Neural cell (in vitro differentiated cells): Measurements from ENCODE around the gene TMEM80. TPM values are rescaled to one million over a fixed set of nuclear protein-coding genes. Genes with fewer than 3 reads are reported as not detected.
"Not testable (repeated sequence)": the region's sequence is repeated elsewhere in the genome, so short reads cannot be mapped to it uniquely, and the experiment has no call there.

Experiments used
- H2AFZ ChIP-seq: fragments of 200-600, 300-800 bp; sonication (generic), shearing (Covaris generic); 2 replicates; pipeline ENCODE4 v1.6.0; 2014; ENCODE audit warnings: low read depth, mild to moderate bottlenecking, antibody characterized with exemption, low read length, moderate library complexity
- H3F3A ChIP-seq: fragments of 200-600 bp; shearing (Covaris generic); 2 replicates; pipeline ENCODE4 v1.6.1; 2016; ENCODE audit warnings: mild to moderate bottlenecking, moderate library complexity, mixed read lengths, antibody characterized with exemption, low read length; ENCODE audit not compliant: insufficient read depth, poor library complexity, severe bottlenecking
- H3K27ac ChIP-seq: fragments of 200-600, 300-800 bp; sonication (generic), shearing (Covaris generic); 2 replicates; pipeline ENCODE4 v1.5.1; 2014; ENCODE audit warnings: mild to moderate bottlenecking, low read length, moderate library complexity
- H3K27me3 ChIP-seq: fragments of 300-800, 200-600 bp; sonication (generic), shearing (Covaris generic); 2 replicates; pipeline ENCODE4 v1.6.0; 2014; ENCODE audit warnings: mild to moderate bottlenecking, low read depth, low read length, moderate library complexity; ENCODE audit not compliant: insufficient read depth
- H3K36me3 ChIP-seq: fragments of 300-800, 200-600 bp; sonication (generic), shearing (Covaris generic); 2 replicates; pipeline ENCODE4 v1.5.1; 2014; ENCODE audit warnings: mild to moderate bottlenecking, antibody characterized with exemption, low read length, moderate library complexity; ENCODE audit not compliant: insufficient read depth
- H3K4me2 ChIP-seq: fragments of 300-800, 200-600 bp; sonication (generic), shearing (Covaris generic); 2 replicates; pipeline ENCODE4 v1.6.0; 2014; ENCODE audit warnings: mild to moderate bottlenecking, low read length
- H3K4me3 ChIP-seq: fragments of 300-800, 200-600 bp; sonication (generic), shearing (Covaris generic); 2 replicates; pipeline ENCODE4 v1.5.1; 2014; ENCODE audit warnings: mild to moderate bottlenecking, low read length, moderate library complexity
- H3K79me2 ChIP-seq: fragments of 200-600 bp; shearing (Covaris generic); replicated peaks from 2 replicates; pipeline ENCODE4 v1.6.0; 2014; ENCODE audit warnings: mild to moderate bottlenecking, low read length, moderate library complexity; ENCODE audit not compliant: insufficient read depth
- H3K9ac ChIP-seq: fragments of 300-800, 200-600 bp; sonication (generic), shearing (Covaris generic); 2 replicates; pipeline ENCODE4 v1.6.1; 2016; ENCODE audit warnings: mild to moderate bottlenecking, low read length, mixed read lengths
- H3K9me2 ChIP-seq: fragments of 200-600 bp; shearing (Covaris generic); 2 replicates; pipeline ENCODE4 v1.6.1; 2016; ENCODE audit warnings: mild to moderate bottlenecking, low read length, mixed read lengths; ENCODE audit not compliant: insufficient read depth
- H3K9me3 ChIP-seq: fragments of 200-600, 300-800 bp; sonication (generic), shearing (Covaris generic); 2 replicates; pipeline ENCODE4 v1.6.1; 2016; ENCODE audit warnings: mild to moderate bottlenecking, mixed run types, low read length, moderate library complexity, mixed read lengths
- H4K20me1 ChIP-seq: fragments of 200-600 bp; shearing (Covaris generic); 2 replicates; pipeline ENCODE4 v1.6.1; 2016; ENCODE audit warnings: mild to moderate bottlenecking, mixed run types; ENCODE audit not compliant: insufficient read depth
- EP300 ChIP-seq: fragments of 450-650 bp; conservative IDR thresholded peaks from 2 replicates; pipeline ENCODE4 v1.6.1; 2014; ENCODE audit warnings: antibody characterized with exemption, mild to moderate bottlenecking, moderate library complexity; ENCODE audit not compliant: poor library complexity, severe bottlenecking
- EZH2 ChIP-seq: fragments of 200-600, 300-800 bp; shearing (Covaris generic), sonication (generic); IDR thresholded peaks from 2 replicates; pipeline ENCODE4 v1.6.1; 2014; ENCODE audit warnings: antibody characterized with exemption, low read length, borderline replicate concordance, mild to moderate bottlenecking; ENCODE audit not compliant: insufficient read depth, poor library complexity, severe bottlenecking
- MXI1 ChIP-seq: fragments of 450-650 bp; conservative IDR thresholded peaks from 2 replicates; pipeline ENCODE4 v1.6.1; 2014; ENCODE audit warnings: antibody characterized with exemption, mild to moderate bottlenecking; ENCODE audit not compliant: poor library complexity, severe bottlenecking
- POLR2AphosphoS5 ChIP-seq: IDR thresholded peaks from 2 replicates; pipeline ENCODE4 v1.6.1; 2012
- RAD21 ChIP-seq: fragments of 450-650 bp; conservative IDR thresholded peaks from 2 replicates; pipeline ENCODE4 v1.6.1; 2014; ENCODE audit warnings: antibody characterized with exemption, mild to moderate bottlenecking, moderate library complexity
- SMC3 ChIP-seq: fragments of 450-650 bp; conservative IDR thresholded peaks from 2 replicates; pipeline ENCODE4 v1.6.1; 2014; ENCODE audit warnings: antibody characterized with exemption, mild to moderate bottlenecking, moderate library complexity; ENCODE audit not compliant: poor library complexity
- TAF1 ChIP-seq: IDR thresholded peaks from 2 replicates; pipeline ENCODE4 v1.6.1; 2012; ENCODE audit warnings: low read depth
- polyA plus RNA-seq: library from polyadenylated mRNA; depleted of rRNA; stranded (reverse); fragments of >200 nt; gene quantifications from 2 replicates; pipeline ENCODE4 v1.2.3, GENCODE V29; 2014
- TF ChIP-seq, protein P1 (sequence below): fragments of 450-650 bp; IDR thresholded peaks from 2 replicates; pipeline ENCODE4 v1.5.1; 2014; ENCODE audit warnings: antibody characterized with exemption, mild to moderate bottlenecking, moderate library complexity; ENCODE audit not compliant: poor library complexity, severe bottlenecking
- TF ChIP-seq, protein P2 (sequence below): IDR thresholded peaks from 2 replicates; pipeline ENCODE4 v1.6.1; 2012; ENCODE audit warnings: borderline replicate concordance

TMEM80 gene
- polyA plus RNA-seq, 1 donor from 2014 or later = 23.1 TPM

DNA sequence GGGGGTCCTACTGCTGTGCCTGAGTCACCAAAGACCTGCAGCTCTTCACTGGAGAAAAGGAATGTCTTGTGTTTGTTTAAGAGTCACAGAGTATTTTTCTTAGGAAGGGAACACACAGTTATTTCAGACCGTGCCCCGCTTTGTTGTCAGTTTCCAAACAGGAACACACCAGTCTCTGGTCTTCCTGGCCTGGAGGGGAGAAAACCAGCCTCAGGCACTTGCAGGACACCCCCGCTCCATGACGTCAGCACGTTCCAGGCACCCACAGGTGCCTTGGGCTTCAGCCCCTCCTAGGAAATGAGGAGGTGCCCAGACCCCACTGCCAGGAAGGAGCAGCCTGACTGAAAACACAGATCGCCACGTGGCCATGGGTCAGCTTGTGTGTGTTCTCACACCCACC is 6.0 kb upstream of the TMEM80 start:
- H3K9me2 ChIP-seq = no peaks in the 10 kb centered on the region
- H4K20me1 ChIP-seq = no peaks in the 10 kb centered on the region
- peaks cover 18% of the 10 kb centered on the region for H3K79me2 ChIP-seq
- no peak overlapping the region for H3K4me2 ChIP-seq
- H2AFZ ChIP-seq = no peak overlapping the region
- no peaks in the 10 kb centered on the region for H3K27me3 ChIP-seq
- TF ChIP-seq MXI1 (no peak), POLR2AphosphoS5 (no peak), TAF1 (no peak), EZH2 (no peak), RAD21 (no peak), SMC3 (no peak), EP300 (no peak)
- TF ChIP-seq, protein P1, sequence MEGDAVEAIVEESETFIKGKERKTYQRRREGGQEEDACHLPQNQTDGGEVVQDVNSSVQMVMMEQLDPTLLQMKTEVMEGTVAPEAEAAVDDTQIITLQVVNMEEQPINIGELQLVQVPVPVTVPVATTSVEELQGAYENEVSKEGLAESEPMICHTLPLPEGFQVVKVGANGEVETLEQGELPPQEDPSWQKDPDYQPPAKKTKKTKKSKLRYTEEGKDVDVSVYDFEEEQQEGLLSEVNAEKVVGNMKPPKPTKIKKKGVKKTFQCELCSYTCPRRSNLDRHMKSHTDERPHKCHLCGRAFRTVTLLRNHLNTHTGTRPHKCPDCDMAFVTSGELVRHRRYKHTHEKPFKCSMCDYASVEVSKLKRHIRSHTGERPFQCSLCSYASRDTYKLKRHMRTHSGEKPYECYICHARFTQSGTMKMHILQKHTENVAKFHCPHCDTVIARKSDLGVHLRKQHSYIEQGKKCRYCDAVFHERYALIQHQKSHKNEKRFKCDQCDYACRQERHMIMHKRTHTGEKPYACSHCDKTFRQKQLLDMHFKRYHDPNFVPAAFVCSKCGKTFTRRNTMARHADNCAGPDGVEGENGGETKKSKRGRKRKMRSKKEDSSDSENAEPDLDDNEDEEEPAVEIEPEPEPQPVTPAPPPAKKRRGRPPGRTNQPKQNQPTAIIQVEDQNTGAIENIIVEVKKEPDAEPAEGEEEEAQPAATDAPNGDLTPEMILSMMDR = no peak
- TF ChIP-seq, protein P2, sequence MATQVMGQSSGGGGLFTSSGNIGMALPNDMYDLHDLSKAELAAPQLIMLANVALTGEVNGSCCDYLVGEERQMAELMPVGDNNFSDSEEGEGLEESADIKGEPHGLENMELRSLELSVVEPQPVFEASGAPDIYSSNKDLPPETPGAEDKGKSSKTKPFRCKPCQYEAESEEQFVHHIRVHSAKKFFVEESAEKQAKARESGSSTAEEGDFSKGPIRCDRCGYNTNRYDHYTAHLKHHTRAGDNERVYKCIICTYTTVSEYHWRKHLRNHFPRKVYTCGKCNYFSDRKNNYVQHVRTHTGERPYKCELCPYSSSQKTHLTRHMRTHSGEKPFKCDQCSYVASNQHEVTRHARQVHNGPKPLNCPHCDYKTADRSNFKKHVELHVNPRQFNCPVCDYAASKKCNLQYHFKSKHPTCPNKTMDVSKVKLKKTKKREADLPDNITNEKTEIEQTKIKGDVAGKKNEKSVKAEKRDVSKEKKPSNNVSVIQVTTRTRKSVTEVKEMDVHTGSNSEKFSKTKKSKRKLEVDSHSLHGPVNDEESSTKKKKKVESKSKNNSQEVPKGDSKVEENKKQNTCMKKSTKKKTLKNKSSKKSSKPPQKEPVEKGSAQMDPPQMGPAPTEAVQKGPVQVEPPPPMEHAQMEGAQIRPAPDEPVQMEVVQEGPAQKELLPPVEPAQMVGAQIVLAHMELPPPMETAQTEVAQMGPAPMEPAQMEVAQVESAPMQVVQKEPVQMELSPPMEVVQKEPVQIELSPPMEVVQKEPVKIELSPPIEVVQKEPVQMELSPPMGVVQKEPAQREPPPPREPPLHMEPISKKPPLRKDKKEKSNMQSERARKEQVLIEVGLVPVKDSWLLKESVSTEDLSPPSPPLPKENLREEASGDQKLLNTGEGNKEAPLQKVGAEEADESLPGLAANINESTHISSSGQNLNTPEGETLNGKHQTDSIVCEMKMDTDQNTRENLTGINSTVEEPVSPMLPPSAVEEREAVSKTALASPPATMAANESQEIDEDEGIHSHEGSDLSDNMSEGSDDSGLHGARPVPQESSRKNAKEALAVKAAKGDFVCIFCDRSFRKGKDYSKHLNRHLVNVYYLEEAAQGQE = no peak
- no peaks in the 10 kb centered on the region for H3F3A ChIP-seq
- H3K9ac ChIP-seq = no peak overlapping the region
- H3K9me3 ChIP-seq = no peaks in the 10 kb centered on the region
- H3K36me3 ChIP-seq = no peaks in the 10 kb centered on the region
- no peak overlapping the region for H3K27ac ChIP-seq
- no peak overlapping the region for H3K4me3 ChIP-seq

DNA sequence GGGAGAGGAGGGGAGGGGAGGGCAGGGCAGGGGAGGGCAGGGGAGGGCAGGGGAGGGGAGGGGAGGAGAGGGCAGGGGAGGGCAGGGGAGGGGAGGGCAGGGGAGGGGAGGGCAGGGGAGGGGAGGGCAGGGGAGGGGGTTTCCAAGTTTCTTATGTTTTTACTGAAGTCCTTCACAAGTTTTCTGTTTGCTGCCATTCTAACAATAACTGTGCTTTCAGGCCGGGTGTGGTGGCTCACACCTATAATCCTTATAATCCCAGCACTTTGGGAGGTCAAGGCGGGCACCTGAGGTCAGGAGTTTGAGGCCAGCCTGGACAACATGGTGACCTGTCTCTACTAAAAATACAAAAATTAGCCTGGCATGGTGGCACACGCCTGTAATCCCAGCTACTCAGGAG is 5.4 kb upstream of the TMEM80 start:
- H2AFZ ChIP-seq, H3K27ac ChIP-seq, H3K9me2 ChIP-seq, H3K36me3 ChIP-seq, H4K20me1 ChIP-seq, H3F3A ChIP-seq, H3K4me2 ChIP-seq, H3K9me3 ChIP-seq, H3K4me3 ChIP-seq, H3K9ac ChIP-seq, H3K27me3 ChIP-seq: not testable (repeated sequence)
- peaks cover 18% of the 10 kb centered on the region for H3K79me2 ChIP-seq
